IMR-90 (cell line): ENCODE results near the gene TP73. TPM values are rescaled to one million over a fixed set of nuclear protein-coding genes. Genes with fewer than 3 reads are reported as not detected.

Experiments
- ATAC-seq: fragments of 200-7000 bp; cut with Tn5 transposase; 2 replicates; pipeline ENCODE4 v1.9.1; 2020; ENCODE audit warnings: low read depth, mild to moderate bottlenecking, moderate library complexity
- BruUV-seq: library from RNA; stranded (reverse); fragments of 400-500 nt; replicated peaks from 2 replicates; lab custom pipeline; 2021; lab: Mats Ljungman, UMichigan
- CTCF ChIA-PET: fragments of 300-600 bp; formaldehyde crosslinking; extraction: SDS; loops from one replicate; lab custom pipeline; 2021; ENCODE audit warnings: antibody characterized with exemption; lab: Yijun Ruan, JAX
- POLR2A ChIA-PET: fragments of 300-600 bp; sonication (Branson Sonifier 250); formaldehyde crosslinking; loops from one replicate; lab custom pipeline; 2022; ENCODE audit warnings: antibody characterized with exemption; ENCODE audit not compliant: unreplicated experiment; lab: Charles Lee
- DNase-seq: peaks from one replicate; pipeline ENCODE4 v3.0.0; 2013
- H2AFZ ChIP-seq: replicated peaks from 2 replicates; pipeline ENCODE3; 2013; ENCODE audit warnings: low read length, mild to moderate bottlenecking; ENCODE audit not compliant: poor library complexity
- H2AK5ac ChIP-seq: 2 replicates; pipeline ENCODE4 v1.6.1; 2013; ENCODE audit warnings: low read depth, low read length, inconsistent platforms
- H2AK9ac ChIP-seq: replicated peaks from 2 replicates; pipeline ENCODE3; 2013; ENCODE audit warnings: mild to moderate bottlenecking, low read depth, low read length, moderate library complexity; ENCODE audit not compliant: poor library complexity
- H2BK120ac ChIP-seq: 2 replicates; pipeline ENCODE4 v1.6.1; 2013; ENCODE audit warnings: low read depth, low read length, inconsistent platforms
- H2BK15ac ChIP-seq: 3 replicates; pipeline ENCODE4 v1.6.1; 2013; ENCODE audit warnings: low read depth, low read length, inconsistent platforms
- H2BK20ac ChIP-seq: 2 replicates; pipeline ENCODE4 v1.6.1; 2013; ENCODE audit warnings: low read depth, mild to moderate bottlenecking, inconsistent platforms, low read length, moderate library complexity
- H2BK5ac ChIP-seq: 2 replicates; pipeline ENCODE4 v1.6.1; 2013; ENCODE audit warnings: mild to moderate bottlenecking, low read depth, low read length, inconsistent platforms; ENCODE audit not compliant: poor library complexity, severe bottlenecking
- H3K14ac ChIP-seq: replicated peaks from 2 replicates; pipeline ENCODE4 v1.6.1; 2013; ENCODE audit warnings: low read depth, low read length, inconsistent platforms
- H3K18ac ChIP-seq: 2 replicates; pipeline ENCODE4 v1.6.1; 2013; ENCODE audit warnings: low read depth, low read length, control low read depth
- H3K23ac ChIP-seq: 2 replicates; pipeline ENCODE4 v1.6.1; 2013; ENCODE audit warnings: low read depth, low read length, inconsistent platforms
- H3K27ac ChIP-seq: 2 replicates; pipeline ENCODE4 v1.5.1; 2013; ENCODE audit warnings: mild to moderate bottlenecking, control low read depth, low read length; ENCODE audit not compliant: insufficient read depth
- H3K27me3 ChIP-seq: 2 replicates; pipeline ENCODE4 v1.6.1; 2013; ENCODE audit warnings: low read length; ENCODE audit not compliant: control insufficient read depth, insufficient read depth
- H3K36me3 ChIP-seq: 2 replicates; pipeline ENCODE4 v1.6.1; 2013; ENCODE audit warnings: low read length, mixed read lengths; ENCODE audit not compliant: control insufficient read depth, insufficient read depth
- H3K4ac ChIP-seq: 2 replicates; pipeline ENCODE4 v1.6.1; 2013; ENCODE audit warnings: low read depth, low read length, inconsistent platforms
- H3K4me1 ChIP-seq: 2 replicates; pipeline ENCODE4 v1.6.1; 2013; ENCODE audit warnings: low read length, mixed read lengths; ENCODE audit not compliant: control insufficient read depth, insufficient read depth
- H3K4me2 ChIP-seq: 2 replicates; pipeline ENCODE4 v1.6.1; 2013; ENCODE audit warnings: low read depth, mild to moderate bottlenecking, control low read depth, low read length, moderate library complexity
- H3K4me3 ChIP-seq: 2 replicates; pipeline ENCODE4 v1.5.1; 2013; ENCODE audit warnings: low read depth, mild to moderate bottlenecking, control low read depth, low read length, moderate library complexity; ENCODE audit not compliant: insufficient read depth
- H3K56ac ChIP-seq: 2 replicates; pipeline ENCODE4 v1.6.1; 2013; ENCODE audit warnings: low read length, inconsistent platforms; ENCODE audit not compliant: insufficient read depth; ENCODE audit errors: extremely low read depth
- H3K79me1 ChIP-seq, 2 experiments: 2 replicates each; pipeline ENCODE4 v1.6.1; 2013; ENCODE audit warnings: low read length in 2 of 2, inconsistent platforms in 1 of 2, low read depth in 1 of 2
- H3K9ac ChIP-seq: 2 replicates; pipeline ENCODE4 v1.6.1; 2013; ENCODE audit warnings: low read depth, low read length, control low read depth
- H3K9me1 ChIP-seq: 2 replicates; pipeline ENCODE4 v1.6.1; 2013; ENCODE audit warnings: low read length, inconsistent platforms; ENCODE audit not compliant: insufficient read depth
- H3K9me3 ChIP-seq: 2 replicates; pipeline ENCODE4 v1.6.1; 2013; ENCODE audit warnings: low read length; ENCODE audit not compliant: control insufficient read depth, insufficient read depth
- H4K20me1 ChIP-seq: 2 replicates; pipeline ENCODE4 v1.6.1; 2013; ENCODE audit warnings: low read length, inconsistent platforms; ENCODE audit not compliant: insufficient read depth
- H4K5ac ChIP-seq: 2 replicates; pipeline ENCODE4 v1.6.1; 2013; ENCODE audit warnings: mild to moderate bottlenecking, low read depth, low read length, control low read depth
- H4K8ac ChIP-seq, 2 experiments: 2 replicates each; pipeline ENCODE4 v1.6.1; 2013; ENCODE audit warnings: low read depth in 2 of 2, low read length in 2 of 2, control low read depth in 1 of 2, inconsistent platforms in 1 of 2
- H4K91ac ChIP-seq: 2 replicates; pipeline ENCODE4 v1.6.1; 2013; ENCODE audit warnings: low read depth, low read length, inconsistent platforms; ENCODE audit not compliant: insufficient read depth
- CEBPB ChIP-seq: IDR thresholded peaks from 2 replicates; pipeline ENCODE4 v1.6.1; 2012; ENCODE audit warnings: low read depth, low read length, improper control_type of control experiment
- CHD1 ChIP-seq: IDR thresholded peaks from 2 replicates; pipeline ENCODE4 v1.6.1; 2012; ENCODE audit warnings: low read depth, low read length, improper control_type of control experiment
- MAFK ChIP-seq: IDR thresholded peaks from 2 replicates; pipeline ENCODE4 v1.6.1; 2012; ENCODE audit warnings: low read depth, low read length, improper control_type of control experiment
- POLR2A ChIP-seq: IDR thresholded peaks from 2 replicates; pipeline ENCODE4 v1.6.1; 2012; ENCODE audit warnings: mild to moderate bottlenecking, low read depth, low read length
- RAD21 ChIP-seq: IDR thresholded peaks from 2 replicates; pipeline ENCODE4 v1.6.1; 2012; ENCODE audit warnings: low read length, improper control_type of control experiment
- RFX5 ChIP-seq: IDR thresholded peaks from 2 replicates; pipeline ENCODE4 v1.8.0; 2012; ENCODE audit warnings: low read depth, mild to moderate bottlenecking, low read length, moderate library complexity
- SMC3 ChIP-seq: fragments of 150-350 bp; IDR thresholded peaks from 2 replicates; pipeline ENCODE4 v1.6.1; 2016; ENCODE audit warnings: low read depth, mild to moderate bottlenecking, antibody characterized with exemption, low read length, moderate library complexity
- WGBS, 2 experiments: methylation state at CpG; one replicate each; pipeline versions ENCODE4 v1.1.5 to v1.1.7; 2013; ENCODE audit warnings: missing lambda C conversion rate in 2 of 2; ENCODE audit not compliant: insufficient read length in 1 of 2; ENCODE audit errors: extremely low coverage in 2 of 2; 5-methylcytosine and 5-hydroxymethylcytosine counted together
- dilution Hi-C: fragments of 300-500 bp; cut with HindIII; formaldehyde crosslinking; loops from one replicate; pipeline ENCODE4 v1.14.3; 2018; ENCODE audit warnings: low sequenced_read_pairs; ENCODE audit not compliant: unreplicated experiment
- in situ Hi-C: fragments of 300-500 bp; cut with MboI; formaldehyde crosslinking; loops from 3 replicates; pipeline ENCODE4 v1.14.3; 2019; ENCODE audit warnings: low sequenced_read_pairs, inconsistent platforms, mixed read lengths
- intact Hi-C: fragments of 100-400 bp; cut with micrococcal nuclease; formaldehyde crosslinking; loops from 2 replicates; pipeline ENCODE4 v1.10.0; 2022
- polyA plus RNA-seq, 3 experiments: library from polyadenylated mRNA; depleted of rRNA; stranded (reverse); fragments of >200 nt; gene quantifications; 2 replicates each; pipeline ENCODE4 v1.2.3, GENCODE V29; 2012; ENCODE audit warnings: low replicate concordance in 1 of 3
- total RNA-seq: library from RNA; depleted of rRNA; stranded (reverse); fragments of >200 nt; gene quantifications from 2 replicates; pipeline ENCODE4 v1.2.3, GENCODE V29; 2012

Gene TP73
- total and polyA plus RNA-seq, 2 of the 4 experiments (the other 2 are of a cell fraction): not detected

DNA sequence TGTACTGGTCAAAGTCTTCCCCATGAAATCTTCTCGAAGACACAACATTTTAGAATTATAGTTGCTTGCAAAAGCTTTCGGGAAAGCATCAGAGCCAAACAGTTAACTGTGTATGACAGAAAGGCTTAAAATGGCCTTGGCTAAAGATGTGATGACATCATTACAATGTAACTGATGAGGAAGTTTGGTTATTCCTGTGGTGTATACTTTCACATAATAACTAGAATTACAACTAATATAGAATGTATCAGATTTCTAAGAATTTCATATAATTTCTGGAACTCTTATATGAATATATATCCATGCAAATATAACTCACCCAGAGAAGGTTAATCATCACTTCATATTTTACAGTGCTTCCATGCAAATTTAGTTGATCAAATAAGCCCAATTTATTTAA is 8.4 kb downstream of the TP73 start:
- no peak overlapping the region for H2BK20ac ChIP-seq
- TF ChIP-seq MAFK: no peak
- no peak for TF ChIP-seq RAD21
- no peak for TF ChIP-seq RFX5
- no peak for TF ChIP-seq POLR2A
- no peak for TF ChIP-seq SMC3
- TF ChIP-seq CHD1: no peak
- TF ChIP-seq CEBPB: no peak
- intact Hi-C loops: no loop called here
- H4K20me1 ChIP-seq: no peaks in the 10 kb centered on the region
- no peak overlapping the region for H2AK5ac ChIP-seq
- no TSS peak for BruUV-seq
- H3K4me2 ChIP-seq: no peak overlapping the region
- H2AFZ ChIP-seq: no peak overlapping the region
- no CpG with 5 or more reads among the region's 2 CpGs for WGBS, 2 experiments
- H3K79me1 ChIP-seq: no peaks in the 10 kb centered on the region
- no peaks in the 10 kb centered on the region for H3K36me3 ChIP-seq
- no peak overlapping the region for H2BK120ac ChIP-seq
- no peak overlapping the region for H2BK5ac ChIP-seq
- in situ Hi-C loops: no loop called here
- H4K5ac ChIP-seq: no peak overlapping the region
- no peaks in the 10 kb centered on the region for H3K9me3 ChIP-seq
- H3K56ac ChIP-seq: no peak overlapping the region
- H3K4me3 ChIP-seq: no peak overlapping the region
- no peak overlapping the region for H3K27ac ChIP-seq
- dilution Hi-C loops: no loop called here
- H4K91ac ChIP-seq: no peak overlapping the region
- DNase-seq (no peak), ATAC-seq (no peak)
- H2AK9ac ChIP-seq: no peak overlapping the region
- H3K14ac ChIP-seq: no peak overlapping the region
- H3K4me1 ChIP-seq: no peaks in the 10 kb centered on the region
- H3K4ac ChIP-seq: no peak overlapping the region
- ChIA-PET POLR2A (interaction anchor here (0.6 kb wide), 1 partner anchor 68 kb away, joined by 3 read pairs; no protein-coding TSS in a partner anchor), CTCF (no interaction called here)
- H3K27me3 ChIP-seq: peaks cover 37% of the 10 kb centered on the region
- no peak overlapping the region for H4K8ac ChIP-seq
- no peaks in the 10 kb centered on the region for H3K9me1 ChIP-seq
- no peak overlapping the region for H3K18ac ChIP-seq
- H3K23ac ChIP-seq: no peak overlapping the region
- no peak overlapping the region for H2BK15ac ChIP-seq
- no peak overlapping the region for H3K9ac ChIP-seq
